Heart left ventricle (tissue), 13 donors: Measurements from ENCODE around the gene NREP.

Experiments
- POLR2A ChIP-seq, 2 donors: fragments of 450-650 bp; IDR thresholded peaks; one replicate each; pipeline ENCODE4 v1.6.1; 2017; ENCODE audit warnings: antibody characterized with exemption in 2 of 2, mild to moderate bottlenecking in 2 of 2, moderate library complexity in 2 of 2
- TF ChIP-seq, protein P1 (sequence below), 12 donors: fragments of 200-600 bp; sonication (generic) in 4 of 12; IDR thresholded peaks; one replicate each; pipeline versions ENCODE4 v1.5.0 to v1.8.0; 2018 to 2022; ENCODE audit warnings: antibody characterized with exemption in 12 of 12, mild to moderate bottlenecking in 5 of 12
- donor health status: ischemic (EF 13 %, LVEDD 7.1; RV severe dilation, severe dysfunction).
- donor health status: DM: no; HTN: yes; CAD: no.
- donor health status: DM: no; HTN: no; CAD: no.
- donor health status: ischemic (EF 25% LVEDD 6.9; RV normal size, moderate dysfunction).
- donor health status: ischemic (EF 25% LVEDD 5.7; RV mildly dilated, moderate dysfunction).
- donor health status: ischemic (EF 35%, LVEDD 5.7; RV mildly dilated, moderate dysfunction).
- donor health status: nonischemic (EF 11% LVEDD 7.7; RV severe dilation, severe dysfunction).
- donor health status: DM: yes; HTN: yes; CAD: no.
- donor health status: PGD.
- donor health status: ischemic (EF 29% LVEDD 5.4; RV normal size, mild dysfunction).
- donor health status: nonischemic (EF 23%, LVEDD 6.1; RV moderate dilation, normal function).

DNA sequence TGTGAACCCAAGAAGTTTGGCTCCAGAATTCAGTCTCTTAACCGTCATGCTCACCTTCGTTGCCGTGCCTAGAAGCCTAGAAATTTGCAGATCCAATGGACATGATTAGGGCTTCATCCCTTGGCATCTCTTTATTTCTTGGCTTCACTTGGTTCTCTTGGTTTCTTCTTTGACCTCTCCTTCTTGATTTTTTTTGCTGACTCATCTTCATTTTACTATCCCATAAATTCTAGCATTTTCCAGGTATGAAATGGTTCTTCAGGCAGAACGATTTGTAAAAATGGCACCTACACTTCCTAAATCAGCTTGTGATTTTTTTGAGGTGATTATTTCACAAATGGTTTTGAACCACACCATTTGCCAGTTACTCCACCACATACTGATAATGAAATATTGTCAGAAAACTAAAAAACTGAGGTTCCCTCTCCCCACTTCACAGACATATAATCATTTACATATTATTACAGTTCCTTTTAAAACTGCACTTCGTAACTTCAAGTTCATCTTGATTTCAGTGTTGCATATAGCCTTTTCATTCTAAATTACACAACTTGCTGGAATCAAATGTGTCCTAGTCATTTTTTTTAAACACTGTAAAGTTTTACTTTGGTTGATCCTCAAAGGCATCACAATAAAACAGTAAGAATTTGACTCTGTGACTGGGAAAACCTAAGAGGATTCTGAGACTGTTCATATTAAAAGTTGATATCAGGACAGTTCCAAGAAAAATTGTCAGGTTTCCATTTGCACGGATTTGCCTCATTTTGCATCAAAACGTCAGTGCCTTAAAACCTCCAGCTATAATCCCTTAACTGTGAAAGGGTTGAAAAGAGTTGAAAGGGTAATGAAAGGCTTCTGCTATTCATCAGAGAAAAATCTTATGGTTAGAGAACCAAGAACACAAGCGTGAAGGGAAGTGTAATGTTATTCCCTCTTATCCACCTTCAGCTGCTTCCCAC, 8.9 kb upstream of the NREP start:
- TF ChIP-seq POLR2A (IDR thresholded peaks at IDR 0.05), result no peak
- TF ChIP-seq, protein P1, sequence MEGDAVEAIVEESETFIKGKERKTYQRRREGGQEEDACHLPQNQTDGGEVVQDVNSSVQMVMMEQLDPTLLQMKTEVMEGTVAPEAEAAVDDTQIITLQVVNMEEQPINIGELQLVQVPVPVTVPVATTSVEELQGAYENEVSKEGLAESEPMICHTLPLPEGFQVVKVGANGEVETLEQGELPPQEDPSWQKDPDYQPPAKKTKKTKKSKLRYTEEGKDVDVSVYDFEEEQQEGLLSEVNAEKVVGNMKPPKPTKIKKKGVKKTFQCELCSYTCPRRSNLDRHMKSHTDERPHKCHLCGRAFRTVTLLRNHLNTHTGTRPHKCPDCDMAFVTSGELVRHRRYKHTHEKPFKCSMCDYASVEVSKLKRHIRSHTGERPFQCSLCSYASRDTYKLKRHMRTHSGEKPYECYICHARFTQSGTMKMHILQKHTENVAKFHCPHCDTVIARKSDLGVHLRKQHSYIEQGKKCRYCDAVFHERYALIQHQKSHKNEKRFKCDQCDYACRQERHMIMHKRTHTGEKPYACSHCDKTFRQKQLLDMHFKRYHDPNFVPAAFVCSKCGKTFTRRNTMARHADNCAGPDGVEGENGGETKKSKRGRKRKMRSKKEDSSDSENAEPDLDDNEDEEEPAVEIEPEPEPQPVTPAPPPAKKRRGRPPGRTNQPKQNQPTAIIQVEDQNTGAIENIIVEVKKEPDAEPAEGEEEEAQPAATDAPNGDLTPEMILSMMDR (IDR thresholded peaks at IDR 0.05), result no peak
